NCI-H2029 treated with DMSO at 0.1 percent for 48 hours (cell line): Measurements from ENCODE around the gene PLGLB2.
"Not testable (repeated sequence)": the region's sequence is repeated elsewhere in the genome, so short reads cannot be mapped to it uniquely, and the experiment has no call there.

Experiments used
- DNase-seq: peaks from one replicate; lab custom pipeline; 2025; lab: John Stamatoyannopoulos, UW

The PLGLB2 gene

DNA sequence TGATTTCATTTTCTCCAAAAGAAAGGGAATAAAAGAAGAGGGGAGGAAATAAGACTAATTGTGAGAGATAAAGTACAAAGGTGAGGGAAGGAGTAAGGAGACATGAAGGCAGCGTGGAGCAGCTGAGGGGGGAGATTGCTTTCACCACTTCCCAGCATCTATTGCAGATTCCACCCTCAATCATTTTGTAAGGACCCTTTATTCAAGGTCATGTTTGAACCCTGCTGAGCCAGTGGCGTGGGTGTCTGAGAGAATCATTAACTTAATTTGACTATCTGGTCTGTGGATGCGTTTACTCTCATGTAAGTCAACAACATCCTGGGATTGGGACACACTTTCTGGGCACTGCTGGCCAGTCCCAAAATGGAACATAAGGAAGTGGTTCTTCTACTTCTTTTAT, at the start of gene PLGLB2:
TSS of gene PLGLB2 (plus strand) at position 297 of the 400 bp plus-strand sequence. CDS start at position 364, 67 bp downstream.
- DNase-seq = not testable (repeated sequence)

DNA sequence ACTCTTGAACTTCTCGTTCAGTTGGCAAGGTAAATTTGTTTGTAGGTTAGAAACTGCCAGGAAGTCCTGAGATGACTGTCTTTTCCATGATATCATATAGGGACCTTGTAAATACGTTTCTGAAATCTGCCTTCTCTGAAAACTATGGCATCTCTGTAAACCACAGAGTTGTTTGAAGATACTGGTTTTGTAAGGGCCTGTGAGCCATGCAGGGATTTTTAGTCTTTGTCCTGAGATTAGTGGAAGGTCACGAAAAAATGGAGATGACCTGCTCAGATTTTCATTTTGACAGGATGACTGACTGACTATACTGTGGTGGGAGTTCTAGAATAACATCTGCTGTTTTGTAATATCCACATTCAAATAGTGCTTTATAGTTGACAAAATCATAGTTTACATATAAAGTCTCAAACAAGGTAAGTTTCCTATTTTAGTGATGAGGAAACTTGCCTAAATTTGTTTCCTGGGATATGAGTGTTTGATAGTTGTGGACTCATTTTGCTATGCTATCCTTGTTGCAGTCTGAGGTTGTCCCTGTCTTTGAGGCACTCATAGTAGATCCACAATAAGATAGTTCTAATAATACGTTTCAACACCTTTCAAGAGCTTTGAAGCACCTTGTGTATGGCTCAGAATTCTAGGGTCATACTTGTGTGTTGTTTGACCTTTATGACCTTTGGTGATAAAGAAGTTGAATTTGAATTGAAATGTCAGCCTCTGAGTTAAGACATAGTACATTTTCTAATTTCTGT, 43.1 kb upstream of the PLGLB2 start:
- DNase-seq = not testable (repeated sequence)

DNA sequence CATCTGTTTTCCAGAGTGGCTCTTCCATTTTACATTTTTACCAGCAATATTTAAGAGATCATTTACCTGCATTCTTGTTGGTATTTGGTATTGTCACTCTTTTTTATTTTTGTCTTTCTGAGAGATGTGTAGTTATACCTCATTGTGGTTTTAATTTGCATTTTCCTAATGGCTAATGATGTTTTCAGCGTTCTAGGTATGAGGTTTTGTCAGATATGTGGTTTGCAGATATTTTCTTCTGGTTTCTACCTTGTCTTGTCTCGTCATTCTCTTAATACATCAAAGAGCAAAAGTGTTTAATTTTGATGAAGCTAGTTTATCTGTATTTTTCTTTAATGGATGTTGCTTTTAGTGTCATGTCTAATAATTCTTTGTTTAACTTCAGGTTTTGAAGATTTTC, 39.5 kb upstream of the PLGLB2 start:
- not testable (repeated sequence) for DNase-seq

GRCh38 chr2:87727940-87728599, 19.8 kb upstream of the PLGLB2 start:
- DNase-seq = not testable (repeated sequence)

DNA sequence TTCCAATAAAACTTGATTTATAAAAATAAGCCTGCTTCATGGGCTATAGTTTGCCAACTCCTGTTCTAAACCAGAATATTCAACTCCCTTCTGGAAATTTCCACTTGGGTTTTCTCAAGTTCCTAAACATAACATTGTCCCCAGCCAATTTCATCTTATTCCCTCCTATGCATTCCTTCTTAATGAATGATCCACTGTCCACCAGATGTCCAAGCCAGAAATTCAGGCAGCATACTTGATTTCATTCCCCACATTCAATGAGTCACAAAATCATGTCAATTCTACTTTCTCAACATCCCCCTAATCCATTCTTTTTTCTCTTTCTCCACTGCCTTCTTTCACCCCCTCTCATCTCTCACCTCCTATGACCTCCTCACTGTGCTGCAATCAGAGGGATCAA, 7.0 kb upstream of the PLGLB2 start:
- DNase-seq = not testable (repeated sequence)

DNA sequence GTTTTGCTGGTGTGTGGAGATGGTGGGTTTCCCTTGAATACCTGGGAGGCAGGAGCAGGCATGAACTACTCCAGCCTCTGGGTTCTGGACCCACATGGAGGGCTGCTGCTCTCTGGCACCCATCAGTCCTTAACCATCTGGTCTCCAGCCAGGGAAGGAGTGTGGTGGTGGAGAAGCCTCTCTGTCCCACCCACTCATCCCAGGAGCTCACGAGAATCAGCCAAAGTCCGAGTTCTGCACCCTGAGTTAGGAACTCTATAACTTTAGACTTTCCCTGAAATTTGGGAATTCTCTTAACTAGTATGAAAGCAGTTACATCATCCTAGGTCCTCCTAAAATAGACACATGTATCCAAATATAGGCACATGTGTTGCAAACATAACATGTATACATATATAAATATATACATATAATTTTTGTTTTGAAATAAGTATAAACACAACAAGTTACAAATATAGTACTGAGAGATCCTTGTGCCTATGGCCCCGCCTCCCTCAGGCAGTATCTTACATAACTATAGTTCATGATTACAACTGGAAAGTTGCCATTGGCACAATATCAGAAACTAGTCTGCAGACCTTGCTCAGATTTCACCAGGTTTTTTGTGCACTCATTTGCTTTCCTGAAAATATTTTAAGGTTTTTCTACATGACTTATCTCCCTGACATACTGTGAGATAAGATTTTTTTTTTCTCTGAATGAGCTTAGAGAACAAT, 5.3 kb upstream of the PLGLB2 start:
- DNase-seq = not testable (repeated sequence)

DNA sequence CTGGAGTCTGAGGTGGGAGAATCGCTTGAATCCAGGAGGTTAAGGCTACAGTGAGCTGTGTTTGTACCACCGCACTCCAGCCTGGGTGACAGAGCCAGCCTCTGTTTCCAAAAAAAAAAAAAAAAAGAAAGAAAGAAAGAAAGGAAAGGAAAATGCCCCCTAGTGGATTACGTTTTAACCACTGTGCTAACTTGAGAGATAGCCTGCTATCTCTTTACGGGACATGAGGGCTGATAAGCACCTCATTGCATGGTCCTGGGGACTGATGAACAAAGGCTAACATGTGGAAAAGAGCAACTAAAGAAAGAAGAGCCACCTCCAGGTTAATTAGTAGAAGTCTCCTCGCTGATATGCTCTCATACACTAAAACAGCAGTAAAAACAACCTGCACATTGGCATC, 4.2 kb upstream of the PLGLB2 start:
- DNase-seq = not testable (repeated sequence)

GRCh38 chr2:87745353-87745951, 2.4 kb upstream of the PLGLB2 start:
- DNase-seq = not testable (repeated sequence)

DNA sequence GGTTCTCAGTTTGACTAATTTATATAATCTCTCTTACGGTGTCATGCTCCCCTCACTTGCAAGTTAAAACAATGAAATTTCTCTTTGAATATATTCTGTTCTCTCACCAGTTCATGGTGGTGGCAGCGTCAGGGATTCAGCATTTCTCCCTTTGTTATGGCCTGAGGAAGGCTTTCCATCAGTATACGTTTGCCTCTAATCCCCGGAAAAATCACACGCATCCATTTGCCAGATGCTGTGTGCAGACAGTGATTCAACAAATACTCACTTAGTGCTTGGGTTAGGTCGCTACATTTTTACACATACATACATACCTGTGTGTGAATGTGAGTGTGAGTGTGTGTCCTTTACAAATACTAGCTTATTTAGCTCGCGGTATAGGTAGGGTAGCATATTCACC, 637 bp downstream of the PLGLB2 start:
- DNase-seq = not testable (repeated sequence)

DNA sequence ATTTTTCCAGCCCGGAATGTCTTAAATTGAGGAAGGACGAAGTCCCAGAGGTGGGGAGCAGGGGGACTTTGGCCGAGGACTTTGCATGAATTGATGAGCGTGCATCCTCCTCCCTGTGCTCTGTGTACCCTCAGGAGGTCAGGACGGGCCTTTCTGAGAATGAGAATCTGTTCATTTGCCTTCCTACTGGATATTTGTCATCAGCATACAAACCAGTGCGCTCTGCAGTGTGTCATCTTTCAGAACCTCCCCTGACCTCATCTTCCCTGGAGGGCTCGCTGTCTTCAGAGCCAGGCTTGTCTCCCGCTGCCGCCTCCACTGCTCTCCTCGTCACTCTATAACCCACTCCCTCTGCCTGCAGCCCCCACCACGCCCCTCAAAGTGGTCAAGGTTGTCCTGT, 2.7 kb downstream of the PLGLB2 start:
- DNase-seq = not testable (repeated sequence)

- DNase-seq = not testable (repeated sequence)
Observed at GRCh38 chr2:87754759-87755158, 6.9 kb downstream of the PLGLB2 start.
